Neural progenitor cell (in vitro differentiated cells): ENCODE data around the gene SDHA.

Experiments used
- EZH2 ChIP-seq: fragments of 200-600 bp; sonication (generic); IDR thresholded peaks from 2 replicates; pipeline ENCODE4 v1.6.1; 2017; ENCODE audit warnings: antibody characterized with exemption, mild to moderate bottlenecking, moderate library complexity
- EZH2phosphoT487 ChIP-seq: fragments of 200-600 bp; sonication (generic); IDR thresholded peaks from 2 replicates; pipeline ENCODE4 v1.6.1; 2017; ENCODE audit warnings: antibody characterized with exemption
- TF ChIP-seq, protein P1 (sequence below): fragments of 200-600 bp; sonication (generic); IDR thresholded peaks from 2 replicates; pipeline ENCODE4 v1.5.1; 2017; ENCODE audit warnings: antibody characterized with exemption, mild to moderate bottlenecking

DNA sequence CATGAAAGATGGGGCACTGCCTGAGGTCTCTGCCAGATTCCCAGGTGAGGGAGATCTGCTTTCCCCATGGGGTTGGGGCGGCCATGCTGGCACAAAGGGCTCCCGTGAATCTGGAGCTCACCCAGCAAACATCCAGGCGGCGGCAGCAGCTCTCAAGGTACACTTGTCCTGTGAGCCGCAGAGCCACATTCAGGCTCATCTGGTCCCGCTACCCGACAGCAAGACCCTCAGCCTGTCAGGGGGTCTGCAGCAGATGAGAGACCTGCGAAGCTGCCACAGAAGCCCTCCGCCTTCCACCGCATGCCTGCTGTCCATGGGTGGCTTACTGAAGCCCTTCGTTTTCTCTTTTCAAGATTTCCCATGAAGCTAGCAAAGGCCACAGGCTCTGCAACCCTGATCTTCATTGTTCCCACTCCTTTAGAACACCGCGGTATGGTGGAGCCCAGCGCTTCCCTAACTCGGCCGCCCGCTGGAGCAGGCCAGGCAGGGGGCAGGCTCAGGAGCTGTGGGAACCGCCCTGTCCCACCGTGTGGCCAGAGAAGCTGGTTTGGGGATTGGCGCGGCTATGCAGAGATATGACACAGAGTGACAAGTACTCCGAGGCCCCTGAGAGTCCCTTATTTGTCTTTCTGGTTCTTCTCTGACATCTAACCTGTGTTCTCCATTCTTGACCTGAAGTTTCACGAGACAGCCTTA is 18.0 kb upstream of the SDHA start:
- TF ChIP-seq, protein P1, sequence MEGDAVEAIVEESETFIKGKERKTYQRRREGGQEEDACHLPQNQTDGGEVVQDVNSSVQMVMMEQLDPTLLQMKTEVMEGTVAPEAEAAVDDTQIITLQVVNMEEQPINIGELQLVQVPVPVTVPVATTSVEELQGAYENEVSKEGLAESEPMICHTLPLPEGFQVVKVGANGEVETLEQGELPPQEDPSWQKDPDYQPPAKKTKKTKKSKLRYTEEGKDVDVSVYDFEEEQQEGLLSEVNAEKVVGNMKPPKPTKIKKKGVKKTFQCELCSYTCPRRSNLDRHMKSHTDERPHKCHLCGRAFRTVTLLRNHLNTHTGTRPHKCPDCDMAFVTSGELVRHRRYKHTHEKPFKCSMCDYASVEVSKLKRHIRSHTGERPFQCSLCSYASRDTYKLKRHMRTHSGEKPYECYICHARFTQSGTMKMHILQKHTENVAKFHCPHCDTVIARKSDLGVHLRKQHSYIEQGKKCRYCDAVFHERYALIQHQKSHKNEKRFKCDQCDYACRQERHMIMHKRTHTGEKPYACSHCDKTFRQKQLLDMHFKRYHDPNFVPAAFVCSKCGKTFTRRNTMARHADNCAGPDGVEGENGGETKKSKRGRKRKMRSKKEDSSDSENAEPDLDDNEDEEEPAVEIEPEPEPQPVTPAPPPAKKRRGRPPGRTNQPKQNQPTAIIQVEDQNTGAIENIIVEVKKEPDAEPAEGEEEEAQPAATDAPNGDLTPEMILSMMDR, result no peak
- TF ChIP-seq EZH2 (no peak), EZH2phosphoT487 (no peak)
